Measurements from ENCODE around the gene SEC24C.

Gene SEC24C

GRCh38 chr10:73756183-73756582 lies 12.0 kb downstream of the SEC24C start:
- H3K9ac ChIP-seq (ENCODE audit: low read length in 2 of 2): no peak overlapping the region
- peaks cover 33 to 48% of the 10 kb centered on the region in 2 donors for H3K36me3 ChIP-seq (ENCODE audit: control insufficient read depth in 2 of 2, insufficient read depth in 2 of 2, low read length in 2 of 2)
- no peaks in the 10 kb centered on the region for H3K4me1 ChIP-seq (ENCODE audit: control insufficient read depth, insufficient read depth, low read length)
- H3K9me3 ChIP-seq (ENCODE audit: control insufficient read depth in 2 of 2, low read length in 2 of 2): no peaks in the 10 kb centered on the region
- no peak overlapping the region for H3K4me3 ChIP-seq (ENCODE audit: low read length in 2 of 2)
- H3K27ac ChIP-seq (ENCODE audit: low read length): no peak overlapping the region
- H3K27me3 ChIP-seq (ENCODE audit: control insufficient read depth in 1 of 2, insufficient read depth in 2 of 2, low read length in 2 of 2): no peaks in the 10 kb centered on the region

GRCh38 chr10:73758704-73759511 lies 14.7 kb downstream of the SEC24C start:
- Histone ChIP-seq H3K27ac (ENCODE audit: low read length) (no peak overlapping the region), H3K27me3 (ENCODE audit: control insufficient read depth in 1 of 2, insufficient read depth in 2 of 2, low read length in 2 of 2) (no peaks in the 10 kb centered on the region), H3K36me3 (ENCODE audit: control insufficient read depth in 2 of 2, insufficient read depth in 2 of 2, low read length in 2 of 2) (peaks cover 49 to 60% of the 10 kb centered on the region in 2 donors), H3K4me1 (ENCODE audit: control insufficient read depth, insufficient read depth, low read length) (no peaks in the 10 kb centered on the region), H3K9me3 (ENCODE audit: control insufficient read depth in 2 of 2, low read length in 2 of 2) (no peaks in the 10 kb centered on the region), H3K9ac (ENCODE audit: low read length in 2 of 2) (no peak overlapping the region), H3K4me3 (ENCODE audit: low read length in 2 of 2) (no peak overlapping the region)

GRCh38 chr10:73759512-73760115 lies 15.4 kb downstream of the SEC24C start:
- no peak overlapping the region for H3K9ac ChIP-seq (ENCODE audit: low read length in 2 of 2)
- H3K36me3 ChIP-seq (ENCODE audit: control insufficient read depth in 2 of 2, insufficient read depth in 2 of 2, low read length in 2 of 2): peaks cover 54 to 61% of the 10 kb centered on the region in 2 donors
- no peak overlapping the region for H3K27ac ChIP-seq (ENCODE audit: low read length)
- H3K9me3 ChIP-seq (ENCODE audit: control insufficient read depth in 2 of 2, low read length in 2 of 2): no peaks in the 10 kb centered on the region
- H3K4me1 ChIP-seq (ENCODE audit: control insufficient read depth, insufficient read depth, low read length): no peaks in the 10 kb centered on the region
- H3K4me3 ChIP-seq (ENCODE audit: low read length in 2 of 2): no peak overlapping the region
- H3K27me3 ChIP-seq (ENCODE audit: control insufficient read depth in 1 of 2, insufficient read depth in 2 of 2, low read length in 2 of 2): no peaks in the 10 kb centered on the region

- H3K27me3 ChIP-seq (ENCODE audit: control insufficient read depth in 1 of 2, insufficient read depth in 2 of 2, low read length in 2 of 2): no peaks in the 10 kb centered on the region
- H3K27ac ChIP-seq (ENCODE audit: low read length): no peak overlapping the region
- no peak overlapping the region for H3K9ac ChIP-seq (ENCODE audit: low read length in 2 of 2)
- H3K4me1 ChIP-seq (ENCODE audit: control insufficient read depth, insufficient read depth, low read length): no peaks in the 10 kb centered on the region
- no peaks in the 10 kb centered on the region for H3K9me3 ChIP-seq (ENCODE audit: control insufficient read depth in 2 of 2, low read length in 2 of 2)
- H3K36me3 ChIP-seq (ENCODE audit: control insufficient read depth in 2 of 2, insufficient read depth in 2 of 2, low read length in 2 of 2): peaks cover 72 to 76% of the 10 kb centered on the region in 2 donors
- H3K4me3 ChIP-seq (ENCODE audit: low read length in 2 of 2): no peak overlapping the region
Measured at GRCh38 chr10:73761781-73762180, 17.6 kb downstream of the SEC24C start.

DNA sequence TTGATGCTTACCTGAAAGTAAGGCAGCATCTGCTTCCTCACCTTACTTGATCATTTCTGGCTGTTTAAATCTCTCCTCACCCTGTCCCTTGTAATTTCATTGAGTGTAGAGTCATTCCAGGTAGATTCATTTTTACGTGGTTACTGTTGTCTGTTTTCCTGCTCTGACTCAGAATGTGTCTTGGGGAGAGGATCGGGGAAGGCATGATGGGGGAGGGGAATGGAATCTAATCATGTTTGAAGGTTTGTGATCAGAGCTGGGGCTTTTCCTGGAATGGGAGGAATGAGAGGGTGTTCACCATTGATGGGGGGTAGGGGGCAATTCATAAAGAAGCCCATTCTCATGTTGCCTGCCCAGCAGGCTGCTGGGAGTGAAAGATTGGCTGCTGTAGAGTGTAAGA lies 18.7 kb downstream of the SEC24C start:
- H3K27ac ChIP-seq (ENCODE audit: low read length): no peak overlapping the region
- H3K36me3 ChIP-seq (ENCODE audit: control insufficient read depth in 2 of 2, insufficient read depth in 2 of 2, low read length in 2 of 2): peaks cover 79 to 81% of the 10 kb centered on the region in 2 donors
- H3K4me3 ChIP-seq (ENCODE audit: low read length in 2 of 2): no peak overlapping the region
- no peak overlapping the region for H3K9ac ChIP-seq (ENCODE audit: low read length in 2 of 2)
- H3K4me1 ChIP-seq (ENCODE audit: control insufficient read depth, insufficient read depth, low read length): no peaks in the 10 kb centered on the region
- no peaks in the 10 kb centered on the region for H3K9me3 ChIP-seq (ENCODE audit: control insufficient read depth in 2 of 2, low read length in 2 of 2)
- H3K27me3 ChIP-seq (ENCODE audit: control insufficient read depth in 1 of 2, insufficient read depth in 2 of 2, low read length in 2 of 2): no peaks in the 10 kb centered on the region

DNA sequence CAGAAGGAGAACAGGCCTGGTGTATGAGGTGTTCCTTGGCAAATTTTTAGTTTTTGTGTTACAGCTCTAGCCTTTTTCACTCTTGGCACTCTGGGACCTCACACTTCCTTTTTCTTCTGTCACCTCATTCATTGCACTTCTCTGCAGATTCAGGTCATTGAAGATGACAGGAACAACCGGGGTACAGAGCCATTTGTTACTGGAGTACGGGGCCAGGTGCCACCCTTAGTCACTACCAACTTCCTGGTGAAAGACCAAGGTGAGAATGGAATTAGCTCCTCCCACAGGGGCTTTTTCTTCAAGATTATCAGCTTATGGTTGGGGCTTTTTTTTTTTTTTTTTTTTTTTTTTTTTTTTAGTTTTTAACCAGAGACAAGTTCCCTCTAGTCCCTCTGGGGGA lies 19.2 kb downstream of the SEC24C start:
- Histone ChIP-seq H3K9me3 (ENCODE audit: control insufficient read depth in 2 of 2, low read length in 2 of 2) (no peaks in the 10 kb centered on the region), H3K27ac (ENCODE audit: low read length) (no peak overlapping the region), H3K4me3 (ENCODE audit: low read length in 2 of 2) (no peak overlapping the region), H3K36me3 (ENCODE audit: control insufficient read depth in 2 of 2, insufficient read depth in 2 of 2, low read length in 2 of 2) (peaks cover 82% of the 10 kb centered on the region in 2 donors), H3K4me1 (ENCODE audit: control insufficient read depth, insufficient read depth, low read length) (no peaks in the 10 kb centered on the region), H3K9ac (ENCODE audit: low read length in 2 of 2) (no peak overlapping the region), H3K27me3 (ENCODE audit: control insufficient read depth in 1 of 2, insufficient read depth in 2 of 2, low read length in 2 of 2) (no peaks in the 10 kb centered on the region)

GRCh38 chr10:73765066-73765465 lies 20.9 kb downstream of the SEC24C start:
- no peak overlapping the region for H3K27ac ChIP-seq (ENCODE audit: low read length)
- H3K4me3 ChIP-seq (ENCODE audit: low read length in 2 of 2): no peak overlapping the region
- no peak overlapping the region for H3K9ac ChIP-seq (ENCODE audit: low read length in 2 of 2)
- H3K4me1 ChIP-seq (ENCODE audit: control insufficient read depth, insufficient read depth, low read length): no peaks in the 10 kb centered on the region
- peaks cover 87 to 89% of the 10 kb centered on the region in 2 donors for H3K36me3 ChIP-seq (ENCODE audit: control insufficient read depth in 2 of 2, insufficient read depth in 2 of 2, low read length in 2 of 2)
- H3K9me3 ChIP-seq (ENCODE audit: control insufficient read depth in 2 of 2, low read length in 2 of 2): no peaks in the 10 kb centered on the region
- no peaks in the 10 kb centered on the region for H3K27me3 ChIP-seq (ENCODE audit: control insufficient read depth in 1 of 2, insufficient read depth in 2 of 2, low read length in 2 of 2)

DNA sequence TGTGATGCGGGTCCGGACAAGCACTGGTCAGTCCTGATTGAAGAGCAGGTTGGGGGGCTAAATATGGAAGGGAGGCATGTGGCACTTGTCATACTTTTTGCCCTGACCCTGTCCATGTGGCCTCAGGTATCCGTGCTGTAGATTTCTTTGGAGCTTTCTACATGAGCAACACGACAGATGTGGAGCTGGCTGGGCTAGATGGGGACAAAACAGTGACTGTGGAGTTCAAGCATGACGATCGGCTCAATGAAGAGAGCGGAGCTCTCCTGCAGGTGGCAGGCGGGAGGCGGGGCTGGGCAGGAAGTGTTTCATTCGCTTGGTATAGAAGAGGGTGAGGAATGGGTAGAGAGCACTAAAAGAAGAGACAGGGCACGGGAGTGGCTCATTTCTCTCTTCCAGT lies 24.7 kb downstream of the SEC24C start:
- no peaks in the 10 kb centered on the region for H3K9me3 ChIP-seq (ENCODE audit: control insufficient read depth in 2 of 2, low read length in 2 of 2)
- H3K4me1 ChIP-seq (ENCODE audit: control insufficient read depth, insufficient read depth, low read length): peaks cover 19% of the 10 kb centered on the region
- peaks cover 62 to 67% of the 10 kb centered on the region in 2 donors for H3K36me3 ChIP-seq (ENCODE audit: control insufficient read depth in 2 of 2, insufficient read depth in 2 of 2, low read length in 2 of 2)
- no peak overlapping the region for H3K9ac ChIP-seq (ENCODE audit: low read length in 2 of 2)
- no peak overlapping the region for H3K4me3 ChIP-seq (ENCODE audit: low read length in 2 of 2)
- no peak overlapping the region for H3K27ac ChIP-seq (ENCODE audit: low read length)
- no peaks in the 10 kb centered on the region for H3K27me3 ChIP-seq (ENCODE audit: control insufficient read depth in 1 of 2, insufficient read depth in 2 of 2, low read length in 2 of 2)

DNA sequence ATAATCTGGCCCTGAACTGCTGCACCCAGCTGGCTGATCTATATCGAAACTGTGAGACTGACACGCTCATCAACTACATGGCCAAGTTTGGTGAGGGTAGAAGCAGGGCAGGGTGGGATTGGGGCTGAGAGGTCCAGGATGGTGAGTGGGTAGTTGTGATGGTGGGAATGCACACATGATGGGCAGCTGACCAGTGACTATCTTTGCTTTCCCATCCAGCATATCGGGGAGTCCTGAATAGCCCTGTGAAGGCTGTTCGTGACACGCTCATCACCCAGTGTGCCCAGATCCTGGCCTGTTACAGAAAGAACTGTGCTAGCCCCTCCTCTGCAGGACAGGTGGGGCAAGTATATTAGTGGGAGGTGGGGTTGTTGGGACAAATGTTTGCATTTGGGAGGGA lies 25.2 kb downstream of the SEC24C start:
- H3K9me3 ChIP-seq (ENCODE audit: control insufficient read depth in 2 of 2, low read length in 2 of 2): no peaks in the 10 kb centered on the region
- no peak overlapping the region for H3K27ac ChIP-seq (ENCODE audit: low read length)
- no peaks in the 10 kb centered on the region for H3K27me3 ChIP-seq (ENCODE audit: control insufficient read depth in 1 of 2, insufficient read depth in 2 of 2, low read length in 2 of 2)
- H3K4me1 ChIP-seq (ENCODE audit: control insufficient read depth, insufficient read depth, low read length): peaks cover 24% of the 10 kb centered on the region
- peaks cover 59 to 64% of the 10 kb centered on the region in 2 donors for H3K36me3 ChIP-seq (ENCODE audit: control insufficient read depth in 2 of 2, insufficient read depth in 2 of 2, low read length in 2 of 2)
- H3K9ac ChIP-seq (ENCODE audit: low read length in 2 of 2): no peak overlapping the region
- H3K4me3 ChIP-seq (ENCODE audit: low read length in 2 of 2): no peak overlapping the region

DNA sequence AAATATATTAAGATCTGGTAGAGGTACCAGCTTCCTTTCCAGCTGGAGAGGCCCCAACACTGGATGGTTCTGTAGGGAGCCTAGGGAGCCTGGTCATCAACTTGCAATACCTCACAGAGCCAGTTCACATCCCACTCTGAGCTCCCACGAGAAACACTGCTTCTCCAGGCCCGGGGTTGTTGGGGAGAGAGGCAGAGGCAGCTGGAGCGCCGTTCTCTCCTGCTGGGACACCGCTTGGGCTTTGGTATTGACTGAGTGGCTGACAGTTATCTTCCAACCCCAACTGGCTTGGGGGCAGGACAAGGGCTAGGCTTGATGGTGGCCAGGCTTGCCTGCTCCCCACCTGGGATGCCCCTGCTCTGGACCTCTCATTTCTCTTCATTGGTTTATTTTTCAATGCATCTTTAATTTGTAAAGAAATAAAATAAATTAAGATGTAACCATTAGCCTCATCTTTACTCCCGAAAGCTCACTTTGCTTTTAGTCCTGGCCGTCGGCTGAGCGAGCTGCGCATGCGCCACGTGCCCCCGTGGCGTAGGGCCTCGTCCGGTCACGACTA lies 27.6 kb downstream of the SEC24C start:
- H3K27me3 ChIP-seq (ENCODE audit: control insufficient read depth in 1 of 2, insufficient read depth in 2 of 2, low read length in 2 of 2): no peaks in the 10 kb centered on the region
- peak overlapping the region; percentile 91 for H3K27ac ChIP-seq (ENCODE audit: low read length)
- peak overlapping the region; percentile 79 to 89 for H3K9ac ChIP-seq (ENCODE audit: low read length in 2 of 2)
- H3K4me3 ChIP-seq (ENCODE audit: low read length in 2 of 2): peak overlapping the region; percentile 93 to 96
- peaks cover 36% of the 10 kb centered on the region for H3K4me1 ChIP-seq (ENCODE audit: control insufficient read depth, insufficient read depth, low read length)
- H3K9me3 ChIP-seq (ENCODE audit: control insufficient read depth in 2 of 2, low read length in 2 of 2): no peaks in the 10 kb centered on the region
- peaks cover 39 to 50% of the 10 kb centered on the region in 2 donors for H3K36me3 ChIP-seq (ENCODE audit: control insufficient read depth in 2 of 2, insufficient read depth in 2 of 2, low read length in 2 of 2)

All from stomach smooth muscle (tissue), 2 donors.